HepG2 (cell line): ENCODE measurements around the gene OR10G2. TPM values are rescaled to one million over a fixed set of nuclear protein-coding genes. Genes with fewer than 3 reads are reported as not detected.

Source experiments
- ATAC-seq: fragments of 200-7000 bp; cut with Tn5 transposase; 3 replicates; pipeline ENCODE4 v1.9.1; 2020; ENCODE audit warnings: mild to moderate bottlenecking, moderate library complexity
- BruUV-seq: library from RNA; stranded (reverse); fragments of 400-500 nt; replicated peaks from 2 replicates; lab custom pipeline; 2021; lab: Mats Ljungman, UMichigan
- CTCF ChIA-PET: fragments of 300-600 bp; formaldehyde crosslinking; extraction: SDS; loops from one replicate; lab custom pipeline; 2021; ENCODE audit warnings: low total read pairs, inconsistent platforms, low intra/inter-chr PET ratio; lab: Yijun Ruan, JAX
- POLR2A ChIA-PET: fragments of 350-600 bp; sonication (Branson Sonifier 250); formaldehyde crosslinking; loops from one replicate; lab custom pipeline; 2020; ENCODE audit warnings: antibody characterized with exemption, inconsistent platforms; lab: Yijun Ruan, JAX
- DNase-seq: peaks from one replicate; pipeline ENCODE4 v3.0.0-alpha.2; 2015; ENCODE audit warnings: low spot score
- FAIRE-seq: peaks from 3 replicates; lab custom pipeline; 2011; peaks lifted over from hg19 to GRCh38; lab: Jason Lieb, UNC
- H2AFZ ChIP-seq: one replicate; pipeline ENCODE4 v1.6.1; 2011; ENCODE audit warnings: low read length, inconsistent platforms
- H3K27ac ChIP-seq: fragments of 300-600 bp; 3 replicates; pipeline ENCODE4 v1.8.0; 2011; ENCODE audit warnings: mixed run types, mild to moderate bottlenecking, mixed read lengths, low read length, inconsistent platforms; ENCODE audit not compliant: insufficient read depth; ENCODE audit errors: extremely low read length
- H3K27me3 ChIP-seq, 2 experiments: fragments of 200-600 bp in 1 of 2; 2 replicates in 1 of 2; 3 replicates in 1 of 2; pipeline versions ENCODE4 v1.6.0 to v1.8.0; 2011; ENCODE audit warnings: low read length in 2 of 2, mild to moderate bottlenecking in 2 of 2, moderate library complexity in 2 of 2, inconsistent platforms in 1 of 2; ENCODE audit not compliant: insufficient read depth in 2 of 2, control insufficient read depth in 1 of 2
- H3K36me3 ChIP-seq, 2 experiments: fragments of 200-600 bp in 1 of 2; replicated peaks in 1 of 2; 2 replicates in 1 of 2; 3 replicates in 1 of 2; pipeline versions ENCODE4 v1.5.1 to v1.8.0; 2011; ENCODE audit warnings: low read length in 2 of 2, inconsistent platforms in 1 of 2; ENCODE audit not compliant: insufficient read depth in 2 of 2, control insufficient read depth in 1 of 2
- H3K4me1 ChIP-seq: 2 replicates; pipeline ENCODE4 v1.5.1; 2012; ENCODE audit warnings: low read length, inconsistent platforms; ENCODE audit not compliant: insufficient read depth
- H3K4me2 ChIP-seq: 2 replicates; pipeline ENCODE4 v1.6.0; 2011; ENCODE audit warnings: low read depth, low read length, inconsistent platforms
- H3K4me3 ChIP-seq, 3 experiments: fragments of 200-600 bp in 1 of 3; sonication (generic), shearing (Covaris generic) in 1 of 3; replicated peaks in 1 of 3; 2 replicates each; pipeline ENCODE4 v1.5.1; 2011 to 2016; ENCODE audit warnings: low read length in 3 of 3, inconsistent platforms in 2 of 3, low read depth in 2 of 3, mild to moderate bottlenecking in 2 of 3, control low read depth in 1 of 3, mixed read lengths in 1 of 3; ENCODE audit not compliant: insufficient read depth in 1 of 3
- H3K79me2 ChIP-seq: one replicate; pipeline ENCODE4 v1.6.1; 2011; ENCODE audit warnings: low read length, inconsistent platforms; ENCODE audit not compliant: insufficient read depth
- H3K9ac ChIP-seq: 2 replicates; pipeline ENCODE4 v1.6.0; 2011; ENCODE audit warnings: mild to moderate bottlenecking, low read depth, low read length, inconsistent platforms; ENCODE audit not compliant: insufficient read depth
- H3K9me3 ChIP-seq: 2 replicates; pipeline ENCODE4 v1.5.1; 2012; ENCODE audit warnings: mild to moderate bottlenecking, low read length
- H4K20me1 ChIP-seq: 2 replicates; pipeline ENCODE4 v1.6.0; 2011; ENCODE audit warnings: inconsistent platforms, mild to moderate bottlenecking, low read length, moderate library complexity; ENCODE audit not compliant: insufficient read depth
- FOXA1 ChIP-seq, 2 experiments: fragments of 450-650 bp in 1 of 2; sonication (generic) in 1 of 2; formaldehyde crosslinking in 1 of 2; IDR thresholded peaks; 2 replicates each; pipeline versions ENCODE4 v1.4.0 to v1.6.1; 2016 to 2020; ENCODE audit warnings: missing genetic modification reagents in 1 of 2
- FOXA3 ChIP-seq: IDR thresholded peaks from 2 replicates; pipeline ENCODE4 v1.6.1; 2016; ENCODE audit warnings: missing genetic modification reagents, missing compliant biosample characterization
- HMG20A ChIP-seq: IDR thresholded peaks from 2 replicates; pipeline ENCODE4 v1.6.1; 2016; ENCODE audit warnings: borderline replicate concordance
- PTBP1 ChIP-seq: fragments of 200-400 bp; formaldehyde crosslinking; IDR thresholded peaks from 2 replicates; pipeline ENCODE4 v1.6.1; 2018; ENCODE audit warnings: low read length, low read depth; ENCODE audit not compliant: poor library complexity, severe bottlenecking
- ZNF615 ChIP-seq: sonication (generic); formaldehyde crosslinking; IDR thresholded peaks from 2 replicates; pipeline ENCODE4 v1.5.0; 2020; ENCODE audit warnings: mild to moderate bottlenecking, missing genetic modification reagents, borderline replicate concordance
- in situ Hi-C: cut with HindIII; loops from 2 replicates; pipeline ENCODE4 v1.10.0; 2017; ENCODE audit warnings: low pct_unique_long_range_greater_than_20kb; ENCODE audit not compliant: extremely low pct_ligation_motif_present
- intact Hi-C: fragments of 100-400 bp; cut with micrococcal nuclease; formaldehyde crosslinking; loops from one replicate; pipeline ENCODE4 v1.10.0; 2022; ENCODE audit not compliant: unreplicated experiment
- polyA plus RNA-seq, 8 experiments: library from polyadenylated mRNA; depleted of rRNA in 3 of 8; stranded (reverse) in 7 of 8; unstranded in 1 of 8; fragments of >200 nt; fragmentation: Illumina TruSeq in 4 of 8; extraction: Trizol in 4 of 8; gene quantifications; 2 replicates each; pipeline versions ENCODE4 v1.2.1 to v1.2.3, GENCODE V29; 2011 to 2016; ENCODE audit warnings: low read depth in 4 of 8, missing spikeins in 1 of 8, mixed read lengths in 1 of 8; ENCODE audit not compliant: insufficient read depth in 1 of 8
- total RNA-seq, 5 experiments: library from RNA; depleted of rRNA; stranded (reverse); fragments of >200 nt; fragmentation: Illumina TruSeq; extraction: Trizol; gene quantifications; 2 replicates each; pipeline ENCODE4 v1.2.3, GENCODE V29; 2016; ENCODE audit warnings: low read depth in 1 of 5
- TF ChIP-seq, protein P1 (sequence below): sonication (generic); formaldehyde crosslinking; IDR thresholded peaks from 2 replicates; pipeline ENCODE4 v1.4.0; 2020; ENCODE audit warnings: missing genetic modification reagents, borderline replicate concordance
- TF ChIP-seq, protein P2 (sequence below): sonication (generic); formaldehyde crosslinking; IDR thresholded peaks from 2 replicates; pipeline ENCODE4 v1.8.1; 2023; ENCODE audit warnings: mild to moderate bottlenecking, moderate library complexity, missing genetic modification reagents

Gene OR10G2
- total and polyA plus RNA-seq, 2 of the 13 experiments (the other 11 are each of a cell fraction or from before 2014, with no cell fraction given): not detected

DNA sequence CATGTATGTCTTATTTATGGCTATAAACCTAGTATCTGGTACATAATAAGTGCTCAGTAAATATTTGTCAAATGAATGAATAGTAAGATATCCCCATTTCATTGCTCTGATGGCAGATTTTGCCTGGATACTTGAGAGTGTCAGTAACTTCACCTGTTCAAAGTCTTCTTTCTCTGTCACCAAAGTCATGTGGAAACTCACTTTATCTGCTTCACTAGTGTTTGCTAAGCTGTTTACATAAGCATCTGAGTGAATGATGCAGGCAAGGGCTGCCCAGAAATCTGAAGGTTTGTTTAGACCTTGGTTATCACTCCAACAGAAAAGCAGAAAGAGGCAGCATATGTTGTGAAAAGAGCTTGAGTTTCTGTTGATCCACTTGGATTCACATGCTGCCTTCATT, 34.5 kb upstream of the OR10G2 start:
- no peak overlapping the region for H3K4me3 ChIP-seq
- CTCF ChIA-PET: no interaction called here
- in situ Hi-C loops: no loop called here
- FAIRE-seq (no peak), DNase-seq (peak; percentile 18)
- no peaks in the 10 kb centered on the region for H3K9me3 ChIP-seq
- H3K4me1 ChIP-seq: peaks cover 5% of the 10 kb centered on the region; the same call in 1 of the 2 replicates
- TF ChIP-seq HMG20A: no peak
- no peak for TF ChIP-seq ZNF615 (CRISPR knock-in tag)
- no peak for TF ChIP-seq FOXA1 (IDR thresholded peaks at IDR 0.05)
- TF ChIP-seq FOXA1 (CRISPR knock-in tag; IDR thresholded peaks at IDR 0.05): peak; percentile 63
- TF ChIP-seq, protein P1, sequence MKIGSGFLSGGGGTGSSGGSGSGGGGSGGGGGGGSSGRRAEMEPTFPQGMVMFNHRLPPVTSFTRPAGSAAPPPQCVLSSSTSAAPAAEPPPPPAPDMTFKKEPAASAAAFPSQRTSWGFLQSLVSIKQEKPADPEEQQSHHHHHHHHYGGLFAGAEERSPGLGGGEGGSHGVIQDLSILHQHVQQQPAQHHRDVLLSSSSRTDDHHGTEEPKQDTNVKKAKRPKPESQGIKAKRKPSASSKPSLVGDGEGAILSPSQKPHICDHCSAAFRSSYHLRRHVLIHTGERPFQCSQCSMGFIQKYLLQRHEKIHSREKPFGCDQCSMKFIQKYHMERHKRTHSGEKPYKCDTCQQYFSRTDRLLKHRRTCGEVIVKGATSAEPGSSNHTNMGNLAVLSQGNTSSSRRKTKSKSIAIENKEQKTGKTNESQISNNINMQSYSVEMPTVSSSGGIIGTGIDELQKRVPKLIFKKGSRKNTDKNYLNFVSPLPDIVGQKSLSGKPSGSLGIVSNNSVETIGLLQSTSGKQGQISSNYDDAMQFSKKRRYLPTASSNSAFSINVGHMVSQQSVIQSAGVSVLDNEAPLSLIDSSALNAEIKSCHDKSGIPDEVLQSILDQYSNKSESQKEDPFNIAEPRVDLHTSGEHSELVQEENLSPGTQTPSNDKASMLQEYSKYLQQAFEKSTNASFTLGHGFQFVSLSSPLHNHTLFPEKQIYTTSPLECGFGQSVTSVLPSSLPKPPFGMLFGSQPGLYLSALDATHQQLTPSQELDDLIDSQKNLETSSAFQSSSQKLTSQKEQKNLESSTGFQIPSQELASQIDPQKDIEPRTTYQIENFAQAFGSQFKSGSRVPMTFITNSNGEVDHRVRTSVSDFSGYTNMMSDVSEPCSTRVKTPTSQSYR: no peak
- TF ChIP-seq FOXA3: peak; percentile 48; the same call in 1 of the 2 replicates
- TF ChIP-seq, protein P2, sequence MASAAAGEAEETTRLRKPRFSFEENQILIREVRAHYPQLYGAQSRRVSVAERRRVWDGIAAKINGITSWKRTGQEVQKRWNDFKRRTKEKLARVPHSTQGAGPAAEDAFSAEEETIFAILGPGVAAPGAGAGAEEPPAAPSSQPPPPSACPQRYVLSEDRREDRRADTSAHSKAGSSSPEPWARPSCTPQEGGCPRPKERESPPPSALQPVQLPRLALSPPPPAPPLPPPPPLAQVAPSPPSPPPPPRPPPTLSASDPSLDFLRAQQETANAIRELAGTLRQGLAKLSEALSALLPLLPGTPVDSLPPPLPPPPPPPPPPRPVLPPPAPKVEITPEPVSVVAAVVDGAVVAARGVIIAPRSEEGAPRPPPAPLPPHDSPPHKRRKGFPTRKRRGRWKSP (CRISPR knock-in tag): no peak
- TF ChIP-seq PTBP1: no peak
- TF ChIP-seq, all 625 proteins: peak for 2
- Histone ChIP-seq H3K36me3 (no peaks in the 10 kb centered on the region), H4K20me1 (no peaks in the 10 kb centered on the region), H3K4me2 (no peak overlapping the region), H3K27me3 (no peaks in the 10 kb centered on the region; a peak in 1 of 5 replicates), H3K79me2 (no peaks in the 10 kb centered on the region), H3K27ac (no peak overlapping the region), H2AFZ (no peak overlapping the region), H3K9ac (no peak overlapping the region)
- ATAC-seq: peak; percentile 37; the same call in 2 of the 3 replicates
- BruUV-seq: no TSS peak
- POLR2A ChIA-PET: no interaction called here
- intact Hi-C loops: no loop called here
